Stimulated activated CD4-positive, alpha-beta T cell treated with anti-CD3 and anti-CD28 coated beads, Interleukin-12 subunit alpha, Interleukin-12 subunit beta, amount 100 ng/mL, for 48 hours (primary cell): Measurements from ENCODE around the gene RNF10.
A peak's percentile ranks its signal among the peaks of the same experiment; 100 is the strongest.
"Not testable (repeated sequence)": the region's sequence is repeated elsewhere in the genome, so short reads cannot be mapped to it uniquely, and the experiment has no call there.

Source experiments
- DNase-seq, 3 donors: peaks; one replicate each; pipeline ENCODE4 v3.0.0-alpha.2; 2020; ENCODE audit warnings: low read depth in 2 of 3, low spot score in 1 of 3

RNF10 gene

DNA sequence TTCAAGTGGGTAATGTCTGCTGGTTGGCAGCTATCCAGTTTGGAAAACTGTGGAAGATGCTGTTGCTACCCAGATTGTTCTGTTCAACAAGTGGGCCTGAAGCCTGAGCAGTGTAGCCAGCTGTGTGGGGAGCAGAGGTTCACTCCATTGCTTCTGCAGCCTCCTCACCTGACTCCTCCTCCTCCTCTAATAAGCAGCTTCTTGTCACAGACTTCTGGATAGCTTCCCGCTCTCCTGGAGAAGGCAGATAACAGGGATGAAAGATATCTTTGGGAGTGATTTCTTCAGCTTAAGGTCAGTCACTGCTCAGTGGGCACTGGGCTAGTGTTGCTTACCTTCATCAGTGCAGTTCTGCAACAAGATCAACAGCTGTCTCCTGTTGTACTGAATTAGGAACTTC is 45.0 kb downstream of the RNF10 start:
- no peak for DNase-seq

DNA sequence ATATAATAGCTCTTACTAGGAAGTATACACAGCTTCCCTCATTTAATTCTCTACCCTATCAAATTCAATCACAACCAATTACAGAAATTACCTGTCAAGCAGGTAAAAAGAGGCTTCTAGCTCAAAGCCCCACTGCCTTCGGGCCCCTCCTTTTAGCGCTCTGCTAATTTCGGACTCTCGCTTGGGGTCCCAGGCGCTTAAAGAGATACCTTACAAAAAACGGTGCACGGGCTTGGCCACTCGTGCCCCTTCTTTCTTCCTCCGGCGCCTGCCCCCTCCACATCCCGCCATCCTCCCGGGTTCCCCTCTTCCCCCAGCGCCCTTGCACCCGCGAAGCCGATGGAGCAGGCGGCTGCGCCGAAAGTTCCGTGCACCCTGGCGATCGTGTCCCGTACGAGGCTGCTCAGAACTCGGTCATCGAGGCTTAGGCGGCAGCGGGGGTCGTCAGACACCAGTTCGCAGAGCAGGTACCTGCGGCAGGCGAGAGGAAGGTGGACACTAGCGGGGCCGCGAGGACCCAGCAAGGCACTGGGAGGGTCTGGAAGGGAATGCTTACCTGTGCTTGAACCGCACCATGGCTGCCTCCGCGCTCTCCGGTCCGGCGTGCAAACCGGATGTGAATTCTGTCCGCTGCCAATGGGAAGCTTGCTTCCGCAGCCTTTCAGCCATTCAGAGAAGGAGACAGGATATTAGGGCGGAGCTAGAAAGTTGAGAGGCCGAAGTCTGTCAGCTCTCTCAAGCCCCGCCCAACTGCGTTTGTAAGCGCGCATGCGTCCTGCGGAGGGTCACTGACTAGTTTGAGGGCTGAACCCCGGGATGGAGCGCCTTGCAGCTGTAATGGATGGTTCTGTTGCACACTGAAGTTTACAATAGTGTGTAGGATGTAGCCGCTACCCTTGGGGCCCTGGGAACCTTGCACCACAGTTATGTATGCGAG is 46.9 kb downstream of the RNF10 start, which contains the start of gene POP5:
Gene POP5, minus strand, starts transcription at position 616 of the 937 bp plus-strand sequence. Its CDS starts 40 bp downstream, at position 576.
- peak; percentile 90 to 94 (median 91) for DNase-seq

DNA sequence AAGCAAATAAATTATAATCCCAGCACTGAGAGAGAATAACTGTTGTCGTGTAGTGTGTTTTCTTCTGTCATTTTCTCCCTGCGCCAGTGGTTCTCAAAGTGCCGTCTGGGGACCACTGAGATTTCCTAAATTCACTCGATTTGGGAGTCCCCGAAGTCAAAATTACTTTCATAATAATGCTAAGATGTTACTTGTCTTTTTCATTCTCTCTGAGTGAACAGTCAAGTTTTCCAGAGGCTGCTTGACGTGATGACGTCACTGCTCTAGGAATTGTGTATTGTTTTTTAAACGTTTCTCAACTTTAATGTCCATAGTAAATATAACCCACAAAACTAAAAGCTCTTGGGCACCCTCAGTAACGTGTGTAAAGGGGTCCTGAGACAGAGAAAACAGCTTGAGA is 47.8 kb downstream of the RNF10 start:
- DNase-seq, result no peak

DNA sequence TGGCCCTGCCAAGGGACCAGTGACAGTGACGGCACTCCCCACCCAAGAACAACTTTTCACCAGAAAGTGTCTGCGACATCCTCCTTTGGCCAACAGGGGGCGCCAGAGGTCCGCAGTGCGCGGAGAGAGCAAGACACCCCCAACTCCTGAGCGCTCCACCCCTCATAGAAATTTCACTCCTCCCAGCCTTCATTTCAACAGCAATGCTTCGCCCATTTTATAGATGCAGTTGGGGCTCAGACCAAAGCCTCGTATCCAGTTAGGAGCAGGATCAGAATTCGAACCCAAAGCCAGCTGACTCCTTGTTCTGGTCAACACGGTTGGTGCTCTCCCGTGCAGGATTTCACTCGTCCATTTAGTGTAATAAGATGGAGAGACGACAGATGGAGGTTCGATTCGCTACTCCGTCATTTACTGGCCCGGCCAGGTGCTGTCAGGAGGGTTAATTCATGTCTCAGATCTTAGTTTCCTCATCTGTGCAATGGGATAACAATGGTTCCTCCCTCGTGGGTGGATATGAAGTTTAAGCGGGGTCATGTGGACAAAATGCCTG is 49.4 kb downstream of the RNF10 start:
- DNase-seq, result peak; percentile 75 to 81 (median 79)

DNA sequence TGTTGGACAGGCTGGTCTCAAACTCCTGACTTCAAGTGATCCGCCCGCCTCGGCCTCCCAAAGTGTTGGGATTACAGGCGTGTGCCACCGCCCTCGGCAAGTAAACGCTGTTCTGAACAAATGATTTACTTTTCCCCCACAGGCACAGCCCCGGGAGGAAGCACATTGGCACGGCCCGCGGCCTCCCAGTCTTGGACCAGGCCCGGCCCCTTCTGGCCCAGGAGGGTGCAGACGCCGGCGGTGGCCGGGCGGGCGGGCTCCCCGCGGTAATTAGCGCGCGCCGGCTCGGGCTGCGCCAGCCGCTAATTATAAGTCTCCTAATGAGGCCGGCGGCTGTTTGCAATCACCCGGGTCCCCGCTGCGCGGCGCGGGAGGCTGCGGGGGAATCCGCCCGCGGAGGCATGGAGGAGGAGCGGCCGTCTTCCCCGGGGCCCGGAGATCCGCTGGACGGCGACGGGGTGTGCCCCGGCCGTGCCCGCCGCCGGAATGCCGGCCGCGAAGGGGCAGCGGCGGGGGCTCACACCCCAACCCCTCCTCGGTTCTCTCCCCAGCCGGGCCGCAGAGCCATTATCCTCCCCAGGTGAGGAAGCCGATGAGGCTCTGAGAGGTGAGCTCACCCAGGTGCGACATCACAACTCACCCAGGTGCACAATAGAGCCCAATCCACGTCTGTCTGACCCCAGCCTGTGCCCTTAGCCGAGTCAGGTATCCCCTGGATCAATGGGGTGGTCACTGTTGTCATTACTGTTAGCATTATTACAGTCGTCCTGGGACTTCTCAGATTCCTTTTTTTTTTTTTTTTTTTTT is 50.4 kb downstream of the RNF10 start:
- peak in 2 of 3 donors; percentile 10 to 46 for DNase-seq

DNA sequence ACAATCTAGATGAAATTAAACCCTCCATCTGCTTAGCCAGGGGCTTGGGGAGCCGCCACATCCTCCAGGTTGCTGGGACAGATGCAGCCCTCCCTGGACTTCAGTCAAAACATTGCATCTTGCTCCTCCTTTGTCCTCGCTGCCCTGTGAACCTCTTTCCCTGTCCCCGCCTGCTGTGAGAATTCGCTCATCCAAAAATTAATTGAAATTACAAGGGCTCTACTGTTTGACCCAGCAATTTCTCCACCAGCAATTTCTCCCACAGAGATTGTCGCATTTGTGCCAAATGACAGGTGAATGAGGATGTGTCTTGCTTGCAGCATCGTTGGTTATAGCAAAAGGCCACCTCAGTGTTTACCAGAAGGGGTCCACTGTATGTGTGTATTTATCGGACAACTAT is 52.0 kb downstream of the RNF10 start:
- no peak for DNase-seq

DNA sequence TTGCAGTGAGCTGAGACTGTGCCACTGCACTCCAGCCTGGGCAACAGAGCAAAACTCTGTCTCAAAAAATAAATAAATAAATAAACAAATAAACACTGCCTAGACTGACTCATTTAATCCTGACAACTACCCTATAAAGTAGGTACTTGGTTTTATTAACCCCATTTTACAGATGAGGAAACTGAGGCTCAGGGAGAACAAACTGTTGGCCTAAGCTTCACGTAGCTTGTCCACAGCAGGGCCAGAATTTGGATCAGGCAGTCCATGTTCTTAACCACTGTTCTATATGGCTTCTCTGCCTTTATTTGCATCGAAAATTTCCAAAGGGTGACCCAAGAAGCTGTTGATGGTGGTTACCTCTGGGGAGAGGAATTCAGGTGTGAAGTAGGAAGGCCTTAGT is 52.7 kb downstream of the RNF10 start:
- DNase-seq, result no peak

DNA sequence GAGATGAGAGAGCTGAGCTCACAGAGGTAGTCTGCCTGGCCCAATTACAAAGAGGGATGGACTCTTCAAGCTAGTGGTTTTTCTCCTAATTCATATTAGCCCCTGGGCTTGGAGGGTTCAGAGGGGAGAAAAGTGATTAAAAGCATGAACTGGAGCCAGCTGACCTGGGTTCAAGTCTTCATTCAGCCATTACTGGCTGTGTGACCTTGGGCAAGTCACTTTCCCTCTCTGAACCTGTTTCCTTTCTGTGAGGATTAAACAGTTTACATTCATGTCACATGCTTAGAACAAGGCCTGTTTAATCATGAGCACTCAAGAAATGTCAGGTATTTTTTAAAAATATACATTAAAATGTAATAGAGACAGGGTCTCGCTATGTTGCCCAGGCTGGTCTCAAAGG is 54.2 kb downstream of the RNF10 start:
- no peak for DNase-seq

DNA sequence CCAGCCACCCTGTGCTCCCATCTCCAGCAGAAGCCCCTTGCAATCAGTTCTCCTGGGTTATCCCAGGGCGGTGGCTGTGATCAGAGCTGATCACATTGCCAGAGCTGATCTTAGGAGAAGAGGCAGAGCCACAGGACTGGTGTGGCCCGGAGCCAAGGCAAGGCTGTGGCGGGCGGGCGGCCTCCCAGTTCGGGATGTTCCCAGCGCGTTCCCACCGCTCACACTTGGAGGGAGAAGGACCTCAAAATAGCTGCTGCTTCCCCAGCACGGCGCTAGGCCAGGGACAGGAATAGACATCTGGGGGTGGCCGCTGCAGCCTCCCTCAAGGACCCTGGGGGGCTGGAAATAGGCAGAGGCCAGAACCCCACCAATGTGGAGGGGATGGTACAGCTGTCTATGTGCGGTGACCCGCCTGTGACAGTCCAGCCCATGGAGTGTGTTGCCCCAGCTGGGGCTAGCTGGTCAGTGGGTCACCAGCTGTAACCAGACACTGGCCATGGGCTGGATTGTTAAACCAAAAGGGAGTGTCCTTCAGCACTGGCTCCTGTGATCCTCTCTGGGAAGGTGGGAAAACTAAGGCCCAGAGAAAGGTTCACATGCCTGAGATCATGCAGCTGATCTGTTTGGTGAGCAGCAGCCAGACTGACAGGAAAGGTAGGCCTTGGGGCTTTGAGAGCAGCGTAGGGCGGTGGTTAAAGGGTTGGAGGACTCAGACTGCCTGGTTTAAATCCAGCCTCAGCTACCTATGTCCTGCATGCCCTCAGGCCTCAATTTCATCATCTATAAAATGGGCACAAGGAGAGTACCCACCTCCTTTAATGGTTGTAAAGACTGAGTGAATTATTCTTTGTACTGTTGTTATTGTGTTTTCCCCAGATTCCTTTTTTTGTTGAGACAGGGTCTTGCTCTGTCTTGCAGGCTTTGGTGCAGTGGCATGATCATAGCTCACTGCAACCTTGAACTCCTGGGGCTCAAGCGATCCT is 55.1 kb downstream of the RNF10 start:
- DNase-seq, result no peak

DNA sequence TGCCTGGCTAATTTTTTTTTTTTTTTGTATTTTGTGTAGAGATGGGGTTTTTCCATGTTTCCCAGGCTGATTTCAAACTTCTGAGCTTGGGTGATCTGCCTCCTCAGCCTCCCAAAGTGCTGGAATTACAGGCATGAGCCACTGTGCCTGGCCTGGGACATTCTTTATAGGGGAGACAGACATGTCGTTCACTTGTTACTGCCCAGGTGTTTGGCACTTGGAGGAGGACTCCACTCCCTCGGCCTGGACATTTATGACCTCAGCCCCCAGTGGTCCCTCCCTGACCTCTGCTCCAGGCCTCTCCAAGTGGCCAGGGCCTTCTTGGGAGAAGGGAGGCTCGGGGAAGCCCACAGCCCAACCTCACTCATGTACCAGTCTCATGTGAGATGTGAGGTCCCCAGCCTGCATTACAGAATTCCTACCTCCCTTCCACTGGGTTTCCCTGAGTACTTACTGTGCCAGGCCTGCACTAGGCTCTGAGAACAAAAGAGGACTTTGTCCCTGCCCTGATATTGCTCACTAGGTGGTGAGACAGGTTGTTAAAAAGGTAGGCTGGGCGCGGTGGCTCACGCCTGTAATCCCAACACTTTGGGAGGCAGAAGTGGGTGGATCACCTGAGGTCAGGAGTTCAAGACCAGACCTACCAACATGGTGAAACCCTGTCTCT is 56.7 kb downstream of the RNF10 start:
- DNase-seq, result no peak

DNA sequence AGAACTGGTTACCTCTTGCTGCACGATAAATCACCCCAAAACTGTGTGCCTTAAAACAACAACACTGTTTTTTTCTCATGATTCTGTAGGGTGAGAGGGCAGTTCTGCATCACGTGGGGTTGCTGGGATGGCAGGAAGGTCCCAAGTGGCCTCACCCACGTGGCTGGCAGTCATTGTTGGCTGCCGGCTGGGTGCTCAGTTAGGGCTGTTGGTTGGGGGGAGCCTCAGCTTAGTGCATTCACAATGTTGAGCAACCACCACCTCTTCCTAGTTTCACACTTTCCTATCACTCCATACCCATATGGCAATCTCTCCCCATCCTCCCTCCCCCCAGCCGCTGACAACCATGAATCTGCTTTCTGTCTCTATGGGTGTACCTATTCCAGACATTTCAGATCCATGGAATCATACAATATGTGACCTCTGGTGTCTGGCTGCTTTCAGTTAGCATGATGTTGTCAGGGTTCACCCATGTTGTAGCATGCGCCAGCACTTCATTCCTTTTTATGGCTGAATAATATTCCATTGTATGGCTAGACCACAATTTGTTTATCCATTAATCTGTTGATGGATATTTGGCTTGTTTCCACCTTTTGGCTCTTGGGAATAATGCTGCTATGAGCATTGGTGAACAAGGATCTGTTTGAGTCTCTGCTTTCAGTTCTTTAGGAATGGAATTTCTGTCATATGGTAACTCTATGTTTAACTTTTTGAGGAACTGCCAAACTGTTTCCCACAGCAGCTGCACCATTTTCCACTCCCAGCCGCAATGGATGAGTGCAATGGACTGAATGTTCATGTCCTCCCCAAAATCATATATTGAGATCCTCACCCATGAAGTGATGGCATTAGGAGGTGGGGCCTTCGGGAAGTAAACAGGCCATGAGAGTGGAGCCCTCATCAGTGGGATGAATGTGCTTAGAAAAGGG is 58.2 kb downstream of the RNF10 start:
- no peak for DNase-seq

DNA sequence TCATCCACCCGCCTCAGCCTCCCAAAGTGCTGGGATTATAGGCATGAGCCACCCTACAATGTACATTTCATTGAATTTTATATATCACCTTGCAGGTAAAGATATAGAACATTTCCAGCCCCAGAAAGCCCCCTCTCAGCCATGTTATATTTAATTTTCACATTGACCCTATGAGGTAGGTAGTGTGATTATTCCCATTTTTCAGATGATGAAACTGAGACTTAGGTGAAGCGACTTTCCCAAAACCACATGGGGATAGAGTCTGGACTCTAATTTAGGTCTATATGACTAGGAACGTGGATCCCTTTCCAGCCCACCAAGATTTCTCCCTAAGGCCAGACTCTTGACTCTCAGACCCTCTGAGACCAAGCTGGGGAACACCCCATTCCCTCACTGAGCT is 62.7 kb downstream of the RNF10 start:
- DNase-seq, result no peak

DNA sequence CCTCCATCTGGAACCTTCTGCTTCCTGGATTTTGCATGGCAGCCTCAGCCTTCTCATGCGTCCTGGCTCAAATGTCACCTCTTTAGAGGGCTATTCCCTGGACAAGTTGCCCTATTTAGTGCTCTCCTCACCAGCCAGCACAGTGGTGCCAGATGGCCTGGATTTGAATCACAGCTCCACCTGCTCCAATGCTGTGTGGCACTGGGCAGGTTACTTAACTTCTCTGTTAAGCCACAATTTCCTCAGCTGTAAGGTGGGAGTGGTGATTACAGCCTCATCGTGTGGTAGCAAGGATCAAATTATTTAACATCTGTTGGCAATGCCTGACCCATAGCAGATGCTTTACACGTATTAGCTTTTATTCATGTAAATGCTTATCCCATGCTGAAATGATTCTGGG is 63.7 kb downstream of the RNF10 start:
- no peak for DNase-seq

DNA sequence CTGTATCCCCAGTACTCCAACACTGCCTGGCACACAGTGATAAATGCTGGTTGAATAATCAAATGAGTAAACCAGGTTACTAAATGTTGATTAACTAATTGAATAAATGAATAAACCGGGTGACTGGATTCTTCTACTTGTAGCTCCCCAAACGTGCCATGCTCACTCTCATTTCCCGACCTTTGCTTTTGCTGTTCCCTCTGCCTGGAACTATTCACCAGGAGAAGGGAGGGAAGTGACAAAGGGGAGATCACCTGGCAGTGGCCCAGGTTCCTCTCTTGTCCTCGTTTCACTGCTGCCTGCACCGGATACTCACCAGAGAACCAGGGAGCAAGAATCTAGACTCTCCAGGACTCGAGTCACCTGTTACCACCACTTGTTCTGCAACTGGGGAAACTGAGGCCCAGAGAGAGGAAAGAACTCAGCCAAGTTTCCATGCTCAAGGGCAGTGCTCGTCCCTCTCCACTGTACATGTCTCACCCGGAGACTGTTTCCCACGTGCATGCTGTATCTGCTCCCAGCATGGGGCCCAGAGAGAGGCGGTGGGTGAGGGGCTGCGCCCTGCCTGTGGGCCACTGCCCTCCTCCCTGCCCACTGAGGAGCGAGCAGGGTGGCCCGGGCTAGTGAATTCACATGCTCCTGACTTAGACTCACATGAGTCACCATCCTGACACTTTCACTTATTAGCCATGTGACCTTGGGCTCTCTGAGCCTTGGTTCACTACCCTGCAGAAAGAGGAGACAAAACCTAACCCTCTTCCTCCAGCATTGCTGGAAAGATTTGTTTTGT is 64.7 kb downstream of the RNF10 start:
- DNase-seq, result no peak

DNA sequence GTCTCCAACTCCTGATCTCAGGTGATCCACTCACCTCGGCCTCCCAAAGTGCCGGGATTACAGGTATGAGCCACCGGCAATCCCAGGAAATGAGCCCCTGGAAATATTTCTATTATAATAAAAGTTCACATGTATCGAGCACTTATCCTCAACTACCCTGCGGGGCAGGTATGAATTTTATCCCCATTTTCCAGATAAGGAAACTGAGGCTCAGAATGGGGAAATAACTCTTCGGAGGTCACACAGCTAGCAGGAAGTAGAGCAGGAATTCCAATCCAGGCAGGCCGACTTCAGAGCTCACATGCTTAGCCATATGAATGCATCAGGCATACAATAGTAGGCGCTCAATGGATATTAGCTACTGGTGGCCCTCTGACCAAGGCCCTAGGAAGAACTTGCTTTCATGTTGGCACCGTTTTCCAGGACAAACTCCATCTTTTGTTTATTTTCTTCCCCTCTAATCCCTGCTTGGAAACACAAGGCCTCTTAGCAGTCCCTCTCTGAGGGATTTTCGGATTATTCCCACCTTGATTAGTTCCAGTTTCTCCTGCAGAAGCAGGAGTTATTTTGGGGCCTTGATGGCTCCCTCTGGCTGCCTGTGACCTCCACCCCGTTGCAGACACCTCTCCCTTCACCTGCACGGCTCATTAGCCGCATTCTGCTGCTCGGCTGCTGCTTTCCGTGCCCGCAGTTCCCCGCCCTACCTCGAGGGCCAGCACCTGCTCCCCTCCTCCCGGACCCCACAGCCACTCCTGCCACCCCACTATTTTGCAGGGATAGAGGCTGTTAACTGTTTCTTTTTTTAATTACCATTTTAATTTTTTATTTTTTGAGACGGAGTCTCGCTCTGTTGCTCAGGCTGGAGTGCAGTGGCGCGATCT is 65.8 kb downstream of the RNF10 start:
- no peak for DNase-seq

DNA sequence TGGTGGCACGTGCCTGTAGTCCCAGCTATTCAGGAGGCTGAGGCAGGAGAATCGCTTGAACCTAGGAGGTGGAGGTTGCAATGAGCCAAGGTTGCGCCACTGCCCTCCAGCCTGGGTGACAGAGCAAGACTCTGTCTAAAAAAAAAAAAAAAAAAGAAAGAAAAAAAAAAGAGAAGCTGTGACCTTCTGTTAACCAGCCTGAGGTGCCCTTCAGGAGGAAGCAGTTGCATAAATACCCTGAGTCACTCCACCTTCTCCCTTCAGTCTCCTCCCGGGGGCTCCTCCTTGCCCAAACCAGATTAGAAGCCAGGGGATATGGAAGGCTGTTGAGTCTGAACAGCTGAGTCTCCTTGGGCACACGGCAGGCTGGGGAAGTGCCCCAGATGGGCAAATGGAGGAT is 68.3 kb downstream of the RNF10 start:
- not testable (repeated sequence) for DNase-seq

DNA sequence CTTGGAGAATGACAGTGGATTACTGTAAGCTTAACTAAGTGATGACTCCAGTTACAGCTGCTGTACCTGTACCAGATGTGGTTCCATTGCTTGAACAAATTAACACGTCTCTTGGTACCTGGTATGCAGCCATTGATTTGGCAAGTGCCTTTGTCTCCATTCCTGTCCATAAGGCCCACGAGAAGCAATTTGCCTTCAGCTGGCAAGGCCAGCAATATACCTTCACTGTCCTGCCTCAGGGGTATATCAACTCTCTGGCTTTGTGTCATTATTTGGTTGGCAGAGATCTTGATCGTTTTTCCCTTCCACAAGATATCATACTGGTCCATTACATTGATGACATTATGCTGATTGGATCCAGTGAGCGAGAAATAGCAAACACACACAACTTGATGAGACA is 76.4 kb downstream of the RNF10 start:
- no peak for DNase-seq
